Measurements from ENCODE around the gene FUBP1. TPM values are rescaled to one million over a fixed set of nuclear protein-coding genes. Genes with fewer than 3 reads are reported as not detected.
"Not testable (repeated sequence)": the region's sequence is repeated elsewhere in the genome, so short reads cannot be mapped to it uniquely, and the experiment has no call there.

FUBP1 gene
- polyA plus RNA-seq, 1 experiment, result 142 TPM

GRCh38 chr1:77987919-77988318, 9.0 kb upstream of the FUBP1 start:
- Histone ChIP-seq H3K27ac (ENCODE audit: low read depth, low read length) (no peak overlapping the region), H3K9me3 (ENCODE audit: control insufficient read depth, insufficient read depth, low read length) (no peaks in the 10 kb centered on the region), H3K4me3 (ENCODE audit: low read depth, low read length) (no peak overlapping the region), H3K27me3 (ENCODE audit: control insufficient read depth, insufficient read depth, low read length) (no peaks in the 10 kb centered on the region)
- ChIA-PET CTCF (interaction anchor here (1.4 kb wide), 1 partner anchor 9 kb away, joined by 5 read pairs; the partner anchor contains the start of gene FUBP1), POLR2A (interaction anchor here (0.6 kb wide), 1 partner anchor 305 kb away, joined by 3 read pairs; no protein-coding TSS in a partner anchor)
- DNase-seq (ENCODE audit: low read depth, low spot score), result no peak
- no peak for TF ChIP-seq CTCF (IDR thresholded peaks at IDR 0.05; ENCODE audit: low read depth, low read length)

GRCh38 chr1:77986810-77987209, 7.9 kb upstream of the FUBP1 start:
- Histone ChIP-seq H3K27ac (ENCODE audit: low read depth, low read length) (no peak overlapping the region), H3K9me3 (ENCODE audit: control insufficient read depth, insufficient read depth, low read length) (no peaks in the 10 kb centered on the region), H3K27me3 (ENCODE audit: control insufficient read depth, insufficient read depth, low read length) (no peaks in the 10 kb centered on the region), H3K4me3 (ENCODE audit: low read depth, low read length) (no peak overlapping the region)
- CTCF ChIA-PET, result interaction anchor here (1.4 kb wide), 1 partner anchor 8 kb away, joined by 5 read pairs; the partner anchor contains the start of gene FUBP1
- no peak for DNase-seq (ENCODE audit: low read depth, low spot score)
- no peak for TF ChIP-seq CTCF (IDR thresholded peaks at IDR 0.05; ENCODE audit: low read depth, low read length)
- POLR2A ChIA-PET, result no interaction called here

- ChIA-PET CTCF (no interaction called here), POLR2A (no interaction called here)
- DNase-seq (ENCODE audit: low read depth, low spot score), result no peak
- Histone ChIP-seq H3K27ac (ENCODE audit: low read depth, low read length) (no peak overlapping the region), H3K9me3 (ENCODE audit: control insufficient read depth, insufficient read depth, low read length) (no peaks in the 10 kb centered on the region), H3K27me3 (ENCODE audit: control insufficient read depth, insufficient read depth, low read length) (no peaks in the 10 kb centered on the region), H3K4me3 (ENCODE audit: low read depth, low read length) (no peak overlapping the region)
- no peak for TF ChIP-seq CTCF (IDR thresholded peaks at IDR 0.05; ENCODE audit: low read depth, low read length)
Observed at GRCh38 chr1:77984629-77985028, 5.8 kb upstream of the FUBP1 start.

GRCh38 chr1:77983997-77984355, 5.1 kb upstream of the FUBP1 start:
- no peaks in the 10 kb centered on the region for H3K27me3 ChIP-seq (ENCODE audit: control insufficient read depth, insufficient read depth, low read length)
- POLR2A ChIA-PET, result no interaction called here
- H3K4me3 ChIP-seq (ENCODE audit: low read depth, low read length), result no peak overlapping the region
- TF ChIP-seq CTCF (IDR thresholded peaks at IDR 0.05; ENCODE audit: low read depth, low read length), result no peak
- no peak for DNase-seq (ENCODE audit: low read depth, low spot score)
- H3K27ac ChIP-seq (ENCODE audit: low read depth, low read length), result no peak overlapping the region
- CTCF ChIA-PET, result interaction anchor here (0.9 kb wide), 1 partner anchor 131 kb away, joined by 3 read pairs; no protein-coding TSS in a partner anchor
- no peaks in the 10 kb centered on the region for H3K9me3 ChIP-seq (ENCODE audit: control insufficient read depth, insufficient read depth, low read length)

GRCh38 chr1:77983352-77983996, 4.6 kb upstream of the FUBP1 start:
- POLR2A ChIA-PET; H3K27me3 ChIP-seq (ENCODE audit: control insufficient read depth, insufficient read depth, low read length); H3K4me3 ChIP-seq (ENCODE audit: low read depth, low read length); H3K9me3 ChIP-seq (ENCODE audit: control insufficient read depth, insufficient read depth, low read length); DNase-seq (ENCODE audit: low read depth, low spot score); H3K27ac ChIP-seq (ENCODE audit: low read depth, low read length): not testable (repeated sequence)
- CTCF ChIA-PET, result interaction anchor here (0.9 kb wide), 1 partner anchor 131 kb away, joined by 3 read pairs; no protein-coding TSS in a partner anchor
